WTC11 (cell line): Measurements from ENCODE around the gene SELENON. TPM values are rescaled to one million over a fixed set of nuclear protein-coding genes. Genes with fewer than 3 reads are reported as not detected.

ENCODE experiments used
- ATAC-seq: fragments of 200-7000 bp; cut with Tn5 transposase; 2 replicates; pipeline ENCODE4 v1.10.0; 2021; ENCODE audit warnings: mild to moderate bottlenecking, moderate library complexity
- CTCF ChIA-PET: fragments of 300-600 bp; sonication (Branson Sonifier 250); formaldehyde crosslinking; loops from one replicate; lab custom pipeline; 2021; ENCODE audit warnings: antibody characterized with exemption; lab: Charles Lee
- POLR2A ChIA-PET: fragments of 350-600 bp; sonication (Branson Sonifier 250); formaldehyde crosslinking; loops from one replicate; lab custom pipeline; 2021; ENCODE audit warnings: antibody characterized with exemption; lab: Charles Lee
- DNase-seq: peaks from one replicate; pipeline ENCODE4 v3.0.0; 2021; ENCODE audit warnings: low spot score
- H3K27ac Mint-ChIP-seq: 2 replicates; pipeline ENCODE4 v1.8.0; 2021; ENCODE audit warnings: mixed read lengths
- H3K27me3 Mint-ChIP-seq: 2 replicates; pipeline ENCODE4 v1.8.0; 2021; ENCODE audit warnings: low read depth, mild to moderate bottlenecking, moderate library complexity, mixed read lengths
- H3K36me3 Mint-ChIP-seq: 2 replicates; pipeline ENCODE4 v1.8.0; 2021; ENCODE audit warnings: mixed read lengths
- H3K4me1 Mint-ChIP-seq: 2 replicates; pipeline ENCODE4 v1.8.0; 2022; ENCODE audit warnings: mixed read lengths
- H3K4me3 Mint-ChIP-seq: 2 replicates; pipeline ENCODE4 v1.8.0; 2021; ENCODE audit warnings: mild to moderate bottlenecking, moderate library complexity, mixed read lengths
- H3K9me3 Mint-ChIP-seq: 2 replicates; pipeline ENCODE4 v1.8.0; 2021; ENCODE audit warnings: mixed read lengths
- AFF4 ChIP-seq: sonication (generic); formaldehyde crosslinking; IDR thresholded peaks from 2 replicates; pipeline ENCODE4 v1.8.1; 2023; ENCODE audit warnings: mild to moderate bottlenecking, missing genetic modification reagents, borderline replicate concordance
- CREB1 ChIP-seq: sonication (generic); formaldehyde crosslinking; IDR thresholded peaks from 2 replicates; pipeline ENCODE4 v1.8.0; 2023; ENCODE audit warnings: mild to moderate bottlenecking, missing genetic modification reagents
- ETV6 ChIP-seq: sonication (generic); formaldehyde crosslinking; IDR thresholded peaks from 2 replicates; pipeline ENCODE4 v1.8.1; 2022; ENCODE audit warnings: mild to moderate bottlenecking, missing genetic modification reagents
- FOXP1 ChIP-seq: sonication (generic); formaldehyde crosslinking; IDR thresholded peaks from 2 replicates; pipeline ENCODE4 v1.8.0; 2022; ENCODE audit warnings: missing genetic modification reagents, mild to moderate bottlenecking, moderate library complexity, borderline replicate concordance
- GABPB1 ChIP-seq: sonication (generic); formaldehyde crosslinking; IDR thresholded peaks from 2 replicates; pipeline ENCODE4 v1.8.1; 2023; ENCODE audit warnings: mild to moderate bottlenecking, missing genetic modification reagents
- GTF2I ChIP-seq: fragments of 250-450 bp; sonication (Bioruptor Pico); conservative IDR thresholded peaks from 2 replicates; pipeline ENCODE4 v1.4.0; 2021; ENCODE audit warnings: mild to moderate bottlenecking
- HMGXB4 ChIP-seq: sonication (generic); formaldehyde crosslinking; IDR thresholded peaks from 2 replicates; pipeline ENCODE4 v1.8.1; 2023; ENCODE audit warnings: mild to moderate bottlenecking, moderate library complexity, missing genetic modification reagents
- KAT7 ChIP-seq: sonication (generic); formaldehyde crosslinking; IDR thresholded peaks from 2 replicates; pipeline ENCODE4 v1.8.1; 2023; ENCODE audit warnings: missing genetic modification reagents, mild to moderate bottlenecking, borderline replicate concordance
- MAX ChIP-seq: sonication (generic); formaldehyde crosslinking; IDR thresholded peaks from 2 replicates; pipeline ENCODE4 v1.8.0; 2022; ENCODE audit warnings: mild to moderate bottlenecking, missing genetic modification reagents
- NFE2L1 ChIP-seq: sonication (generic); formaldehyde crosslinking; IDR thresholded peaks from 2 replicates; pipeline ENCODE4 v1.8.1; 2023; ENCODE audit warnings: missing genetic modification reagents
- NR1H2 ChIP-seq: sonication (generic); formaldehyde crosslinking; IDR thresholded peaks from 2 replicates; pipeline ENCODE4 v1.9.0; 2021; ENCODE audit warnings: mild to moderate bottlenecking, moderate library complexity, missing genetic modification reagents
- RELA ChIP-seq: sonication (generic); formaldehyde crosslinking; IDR thresholded peaks from 2 replicates; pipeline ENCODE4 v1.8.1; 2022; ENCODE audit warnings: missing genetic modification reagents, mild to moderate bottlenecking, borderline replicate concordance
- SP1 ChIP-seq: sonication (generic); formaldehyde crosslinking; conservative IDR thresholded peaks from 2 replicates; pipeline ENCODE4 v1.8.1; 2022; ENCODE audit warnings: missing genetic modification reagents
- ZBTB21 ChIP-seq: sonication (generic); formaldehyde crosslinking; IDR thresholded peaks from 2 replicates; pipeline ENCODE4 v1.8.1; 2023; ENCODE audit warnings: mild to moderate bottlenecking, missing genetic modification reagents, borderline replicate concordance
- ZNF281 ChIP-seq: sonication (generic); formaldehyde crosslinking; IDR thresholded peaks from 2 replicates; pipeline ENCODE4 v1.8.0; 2023; ENCODE audit warnings: mild to moderate bottlenecking, missing genetic modification reagents
- ZNF423 ChIP-seq: fragments of 250-450 bp; sonication (Bioruptor Pico); IDR thresholded peaks from 2 replicates; pipeline ENCODE4 v2.1.2; 2022; ENCODE audit warnings: mild to moderate bottlenecking, moderate library complexity
- total RNA-seq: library from RNA; stranded (reverse); gene quantifications from 3 replicates; pipeline ENCODE4 v1.2.3, GENCODE V29; 2021
- TF ChIP-seq, protein P1 (sequence below): fragments of 250-450 bp; sonication (Bioruptor Pico); conservative IDR thresholded peaks from 2 replicates; pipeline ENCODE4 v1.9.0; 2021; ENCODE audit warnings: mild to moderate bottlenecking
- TF ChIP-seq, protein P2 (sequence below): sonication (generic); formaldehyde crosslinking; IDR thresholded peaks from 2 replicates; pipeline ENCODE4 v1.8.1; 2022; ENCODE audit warnings: mild to moderate bottlenecking, missing genetic modification reagents, moderate library complexity, borderline replicate concordance
- TF ChIP-seq, protein P3 (sequence below): sonication (generic); formaldehyde crosslinking; IDR thresholded peaks from 2 replicates; pipeline ENCODE4 v1.8.0; 2022; ENCODE audit warnings: mild to moderate bottlenecking, missing genetic modification reagents

The SELENON gene
- total RNA-seq, 1 experiment from 2014 or later: 80.2 TPM

GRCh38 chr1:25818569-25818968, 18.6 kb downstream of the SELENON start (continued):
- TF ChIP-seq, protein P1, sequence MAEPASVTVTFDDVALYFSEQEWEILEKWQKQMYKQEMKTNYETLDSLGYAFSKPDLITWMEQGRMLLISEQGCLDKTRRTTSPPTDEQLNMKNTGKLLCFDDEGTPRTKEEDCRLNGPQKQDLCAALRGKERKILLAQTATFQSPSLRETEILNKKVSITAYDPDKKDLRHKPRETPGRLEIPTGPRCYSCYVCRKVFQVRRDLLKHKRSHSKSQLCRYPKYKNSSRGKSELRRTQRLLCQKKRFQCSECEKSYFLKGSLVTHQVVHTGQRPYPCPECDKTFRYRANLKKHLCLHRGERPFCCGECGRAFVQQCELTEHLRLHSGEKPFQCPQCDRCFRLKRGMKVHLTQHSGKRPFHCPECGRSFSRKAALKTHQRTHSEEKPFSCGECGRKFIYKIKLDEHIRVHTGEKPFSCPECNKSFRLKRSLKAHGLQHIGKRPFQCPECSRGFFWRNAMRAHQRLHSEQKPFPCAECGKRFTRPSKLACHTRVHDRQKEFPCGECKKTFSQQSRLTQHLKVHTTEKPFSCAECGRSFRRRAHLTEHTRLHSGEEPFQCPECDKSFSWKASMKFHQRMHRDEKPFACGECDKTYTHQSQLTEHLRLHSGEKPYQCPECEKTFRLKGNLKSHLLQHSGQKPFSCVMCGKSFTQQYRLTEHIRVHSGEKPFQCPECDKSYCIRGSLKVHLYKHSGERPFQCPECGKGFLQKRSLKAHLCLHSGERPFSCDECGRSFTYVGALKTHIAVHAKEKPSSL (CRISPR knock-in tag): no peak
- TF ChIP-seq, protein P2, sequence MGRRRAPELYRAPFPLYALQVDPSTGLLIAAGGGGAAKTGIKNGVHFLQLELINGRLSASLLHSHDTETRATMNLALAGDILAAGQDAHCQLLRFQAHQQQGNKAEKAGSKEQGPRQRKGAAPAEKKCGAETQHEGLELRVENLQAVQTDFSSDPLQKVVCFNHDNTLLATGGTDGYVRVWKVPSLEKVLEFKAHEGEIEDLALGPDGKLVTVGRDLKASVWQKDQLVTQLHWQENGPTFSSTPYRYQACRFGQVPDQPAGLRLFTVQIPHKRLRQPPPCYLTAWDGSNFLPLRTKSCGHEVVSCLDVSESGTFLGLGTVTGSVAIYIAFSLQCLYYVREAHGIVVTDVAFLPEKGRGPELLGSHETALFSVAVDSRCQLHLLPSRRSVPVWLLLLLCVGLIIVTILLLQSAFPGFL (CRISPR knock-in tag): no peak
- TF ChIP-seq GABPB1 (CRISPR knock-in tag) (no peak), CREB1 (CRISPR knock-in tag) (no peak), FOXP1 (CRISPR knock-in tag) (no peak), NR1H2 (no peak)

GRCh38 chr1:25819491-25820246, 19.7 kb downstream of the SELENON start, which contains the start of gene MTFR1L:
Gene MTFR1L, plus strand, starts transcription at chr1:25819954. Its CDS starts 3,151 bp downstream, at chr1:25823105.
- H3K9me3 Mint-ChIP-seq: no peaks in the 10 kb centered on the region
- H3K4me1 Mint-ChIP-seq: peaks cover 35% of the 10 kb centered on the region
- ATAC-seq: peak; percentile 81
- ChIA-PET CTCF (interaction anchor here (0.9 to 5.5 kb wide), 13 partner anchors 10 to 370 kb away, joined by 3 to 26 read pairs (median 5); partner anchors contain the start of genes CATSPER4, CNKSR1 and PAFAH2), POLR2A (interaction anchor here (0.6 to 1.7 kb wide), 5 partner anchors 19 to 845 kb away, joined by 3 to 6 read pairs (median 3); partner anchors contain the start of gene SELENON)
- H3K27ac Mint-ChIP-seq: peak within 1 kb of the TSS; percentile 95
- H3K4me3 Mint-ChIP-seq: peak within 1 kb of the TSS; percentile 98
- peak; percentile 84 for DNase-seq
- H3K27me3 Mint-ChIP-seq: peaks cover 10% of the 10 kb centered on the region
- peaks cover 9% of the 10 kb centered on the region; the same call in 1 of the 2 replicates for H3K36me3 Mint-ChIP-seq
- TF ChIP-seq GTF2I (CRISPR knock-in tag) (no peak), ZNF281 (CRISPR knock-in tag) (0 out of 2 replicates have a peak, but pooled peaks have one; percentile 33), ZNF423 (no peak), KAT7 (CRISPR knock-in tag) (no peak), NFE2L1 (CRISPR knock-in tag) (no peak), ETV6 (CRISPR knock-in tag) (peak; percentile 61; the same call in 1 of the 2 replicates), RELA (CRISPR knock-in tag) (0 out of 2 replicates have a peak, but pooled peaks have one; percentile 61), MAX (peak; percentile 72), ZBTB21 (CRISPR knock-in tag) (no peak), AFF4 (CRISPR knock-in tag) (no peak), SP1 (peak; percentile 80; the same call in 1 of the 2 replicates), HMGXB4 (peak; percentile 85)
- TF ChIP-seq, protein P3, sequence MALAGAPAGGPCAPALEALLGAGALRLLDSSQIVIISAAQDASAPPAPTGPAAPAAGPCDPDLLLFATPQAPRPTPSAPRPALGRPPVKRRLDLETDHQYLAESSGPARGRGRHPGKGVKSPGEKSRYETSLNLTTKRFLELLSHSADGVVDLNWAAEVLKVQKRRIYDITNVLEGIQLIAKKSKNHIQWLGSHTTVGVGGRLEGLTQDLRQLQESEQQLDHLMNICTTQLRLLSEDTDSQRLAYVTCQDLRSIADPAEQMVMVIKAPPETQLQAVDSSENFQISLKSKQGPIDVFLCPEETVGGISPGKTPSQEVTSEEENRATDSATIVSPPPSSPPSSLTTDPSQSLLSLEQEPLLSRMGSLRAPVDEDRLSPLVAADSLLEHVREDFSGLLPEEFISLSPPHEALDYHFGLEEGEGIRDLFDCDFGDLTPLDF (CRISPR knock-in tag): peak; percentile 59; the same call in 1 of the 2 replicates
- TF ChIP-seq, protein P2 (CRISPR knock-in tag): no peak
